Posterior vena cava (tissue), 2 donors: ENCODE results near the gene ASTN2. TPM values are rescaled to one million over a fixed set of nuclear protein-coding genes. Genes with fewer than 3 reads are reported as not detected.

Experiments
- DNase-seq: peaks from one replicate; pipeline ENCODE4 v3.0.0-alpha.2; 2020; ENCODE audit warnings: low spot score
- intact Hi-C, 2 donors: fragments of 100-400 bp; cut with DNase I; formaldehyde crosslinking; loops; one replicate each; pipeline versions ENCODE4 v1.14.1 to v1.14.2; 2022 to 2023
- total RNA-seq, 2 donors: library from RNA; stranded (reverse); fragmentation: NEBNext Ultra II Directional; extraction: Animal tissue kit (Norgen Biotek cat#: 25700); gene quantifications; one replicate each; pipeline ENCODE4 v1.2.1, GENCODE V29; 2021
- donor health status: DM: yes; HTN: yes; CAD: no.
- donor health status: DM: yes; HTN: yes; CAD: no.

Gene ASTN2
- total RNA-seq, 2 donors from 2014 or later, result 4.3 to 5.8 TPM

GRCh38 chr9:117307701-117308100 is 107.2 kb downstream of the ASTN2 start:
- intact Hi-C loops, result no loop called here
- DNase-seq, result no peak

- intact Hi-C loops, result no loop called here
- no peak for DNase-seq
These were observed 108.8 kb downstream of the ASTN2 start for GRCh38 chr9:117306032-117306431.

- no peak for DNase-seq
- intact Hi-C loops, result no loop called here
These were observed 109.4 kb downstream of the ASTN2 start for GRCh38 chr9:117305454-117305853.

GRCh38 chr9:117304549-117304948 is 110.3 kb downstream of the ASTN2 start:
- intact Hi-C loops, result no loop called here
- DNase-seq, result no peak

GRCh38 chr9:117303643-117304230 is 111.1 kb downstream of the ASTN2 start:
- DNase-seq, result no peak
- intact Hi-C loops, result no loop called here

- intact Hi-C loops, result no loop called here
- no peak for DNase-seq
These were observed 112.4 kb downstream of the ASTN2 start for GRCh38 chr9:117302487-117302886.

GRCh38 chr9:117300371-117301110 is 114.3 kb downstream of the ASTN2 start:
- DNase-seq, result no peak
- intact Hi-C loops, result no loop called here

GRCh38 chr9:117296453-117296852 is 118.4 kb downstream of the ASTN2 start:
- DNase-seq, result no peak
- intact Hi-C loops, result no loop called here

GRCh38 chr9:117293206-117294114 is 121.4 kb downstream of the ASTN2 start:
- DNase-seq, result no peak
- intact Hi-C loops, result no loop called here

- intact Hi-C loops, result loop anchor here in 1 of 2 donors (1.0 kb wide), 1 partner anchor 16 kb away; no protein-coding TSS in a partner anchor
These were observed 123.8 kb downstream of the ASTN2 start for GRCh38 chr9:117290856-117291622.

GRCh38 chr9:117290306-117290840 is 124.5 kb downstream of the ASTN2 start:
- intact Hi-C loops, result no loop called here
- DNase-seq, result no peak

More at GRCh38 chr9:117290856-117291622, 123.8 kb downstream of the ASTN2 start:
- no peak for DNase-seq

- DNase-seq, result no peak
- intact Hi-C loops, result no loop called here
These were observed 128.6 kb downstream of the ASTN2 start for GRCh38 chr9:117286245-117286644.

- DNase-seq, result no peak
- intact Hi-C loops, result no loop called here
These were observed 130.4 kb downstream of the ASTN2 start for GRCh38 chr9:117284414-117284813.

- intact Hi-C loops, result no loop called here
- DNase-seq, result no peak
These were observed 132.3 kb downstream of the ASTN2 start for GRCh38 chr9:117282541-117282940.

- intact Hi-C loops, result no loop called here
- no peak for DNase-seq
These were observed 136.3 kb downstream of the ASTN2 start for GRCh38 chr9:117278471-117279035.

GRCh38 chr9:117278020-117278419 is 136.8 kb downstream of the ASTN2 start:
- intact Hi-C loops, result no loop called here
- no peak for DNase-seq

GRCh38 chr9:117276444-117276843 is 138.4 kb downstream of the ASTN2 start:
- intact Hi-C loops, result no loop called here
- no peak for DNase-seq

- intact Hi-C loops, result no loop called here
These were observed 141.2 kb downstream of the ASTN2 start for GRCh38 chr9:117273612-117274011.

More at GRCh38 chr9:117273612-117274011, 141.2 kb downstream of the ASTN2 start:
- no peak for DNase-seq
